Naive thymus-derived CD8-positive, alpha-beta T cell (primary cell): Measurements from ENCODE around the gene FFAR3. TPM values are rescaled to one million over a fixed set of nuclear protein-coding genes. Genes with fewer than 3 reads are reported as not detected.

ENCODE experiments used
- ATAC-seq, 2 donors: fragments of 150-1000 bp; cut with Tn5 transposase in 1 of 2; sonication (Bioruptor Pico), chemical (Tn5 transposase) in 1 of 2; 1 replicate in 1 of 2; 2 replicates in 1 of 2; pipeline ENCODE4 v1.10.0; 2021; ENCODE audit warnings: mild to moderate bottlenecking in 2 of 2, moderate library complexity in 2 of 2
- POLR2A ChIA-PET: fragments of 350-600 bp; sonication (Branson Sonifier 250); formaldehyde crosslinking; loops from one replicate; lab custom pipeline; 2021; ENCODE audit warnings: antibody characterized with exemption; lab: Charles Lee
- DNase-seq, 10 donors: peaks; one replicate each; pipeline versions ENCODE4 v3.0.0 to v3.0.0-alpha.2; 2020 to 2022
- H3K27ac Mint-ChIP-seq, 10 donors: one replicate each; pipeline ENCODE4 v1.8.0; 2020 to 2022; ENCODE audit warnings: mild to moderate bottlenecking in 10 of 10, mixed read lengths in 10 of 10, moderate library complexity in 4 of 10, inconsistent platforms in 1 of 10
- H3K27me3 Mint-ChIP-seq, 5 donors: one replicate each; pipeline ENCODE4 v1.8.0; 2021 to 2022; ENCODE audit warnings: mixed read lengths in 5 of 5
- H3K36me3 Mint-ChIP-seq, 3 donors: one replicate each; pipeline ENCODE4 v1.8.0; 2020 to 2022; ENCODE audit warnings: mixed read lengths in 3 of 3, mild to moderate bottlenecking in 2 of 3, inconsistent platforms in 1 of 3
- H3K4me1 Mint-ChIP-seq, 4 donors: one replicate each; pipeline ENCODE4 v1.8.0; 2021 to 2022; ENCODE audit warnings: mixed read lengths in 4 of 4
- H3K4me3 Mint-ChIP-seq, 10 donors: one replicate each; pipeline ENCODE4 v1.8.0; 2020 to 2022; ENCODE audit warnings: mild to moderate bottlenecking in 10 of 10, mixed read lengths in 10 of 10, moderate library complexity in 6 of 10, inconsistent platforms in 1 of 10
- H3K9me3 Mint-ChIP-seq, 9 donors: one replicate each; pipeline ENCODE4 v1.8.0; 2020 to 2022; ENCODE audit warnings: mixed read lengths in 9 of 9, mild to moderate bottlenecking in 3 of 9, inconsistent platforms in 1 of 9, moderate library complexity in 1 of 9
- polyA plus RNA-seq, 3 donors: library from polyadenylated mRNA; unstranded; fragments of 300-500 nt; fragmentation: Illumina TruSeq; gene quantifications; one replicate each; pipeline ENCODE4 v1.2.3, GENCODE V29; 2021
- total RNA-seq, 8 experiments: library from RNA in 2 of 8; stranded (reverse) in 2 of 8; gene quantifications; one replicate each; pipeline ENCODE4 v1.2.3 and lab custom pipeline; 2021 to 2026

Gene FFAR3
- not detected for total RNA-seq
- not detected for polyA plus RNA-seq
- total RNA-seq (lab: John Stamatoyannopoulos, UW): 0 to 0.97 (median 0) reads per million in 6 experiments

- DNase-seq (peak in 1 of 10 donors; percentile 30), ATAC-seq (peak in 1 of 2 donors; percentile 50)
- Mint-ChIP-seq H3K27me3 (peaks cover 0 to 35% (median 10%) of the 10 kb centered on the region in 5 donors), H3K4me1 (peaks cover 5 to 17% (median 8%) of the 10 kb centered on the region in 4 donors), H3K36me3 (no peaks in the 10 kb centered on the region), H3K9me3 (no peaks in the 10 kb centered on the region), H3K27ac (peak within 1 kb of the TSS in 5 of 10 donors; percentile 2 to 56 (median 45)), H3K4me3 (peak within 1 kb of the TSS in 5 of 10 donors; percentile 33 to 57 (median 43))
- POLR2A ChIA-PET: interaction anchor here (0.7 kb wide), 1 partner anchor 10 kb away, joined by 4 read pairs; the partner anchor contains the start of gene FFAR1
These were observed at the start of gene FFAR3 for GRCh38 chr19:35357867-35358573. Gene FFAR3, plus strand, starts transcription at chr19:35358460. Its CDS starts 431 bp downstream, at chr19:35358891.

- POLR2A ChIA-PET: no interaction called here
These were observed 49.4 kb upstream of the FFAR3 start for GRCh38 chr19:35308910-35309309.

GRCh38 chr19:35309481-35310279 is 48.6 kb upstream of the FFAR3 start:
- Mint-ChIP-seq H3K9me3 (no peaks in the 10 kb centered on the region), H3K27me3 (peaks cover 0 to 5% (median 0%) of the 10 kb centered on the region in 5 donors), H3K4me3 (no peak overlapping the region), H3K27ac (peak overlapping the region in 1 of 10 donors; percentile 56), H3K4me1 (peaks cover 0 to 21% (median 2%) of the 10 kb centered on the region in 4 donors), H3K36me3 (no peaks in the 10 kb centered on the region)
- POLR2A ChIA-PET: no interaction called here
- DNase-seq: no peak
- no peak for ATAC-seq

More at GRCh38 chr19:35308910-35309309, 49.4 kb upstream of the FFAR3 start:
- Mint-ChIP-seq H3K27ac (peak overlapping the region in 1 of 10 donors; percentile 21), H3K4me3 (no peak overlapping the region), H3K36me3 (no peaks in the 10 kb centered on the region), H3K27me3 (peaks cover 0 to 5% (median 0%) of the 10 kb centered on the region in 5 donors), H3K4me1 (peaks cover 0 to 18% (median 2%) of the 10 kb centered on the region in 4 donors), H3K9me3 (no peaks in the 10 kb centered on the region)
- no peak for ATAC-seq
- no peak for DNase-seq

- no peaks in the 10 kb centered on the region for H3K9me3 Mint-ChIP-seq
- DNase-seq: peak in 1 of 10 donors; percentile 18
- no peaks in the 10 kb centered on the region for H3K36me3 Mint-ChIP-seq
- no peak overlapping the region for H3K4me3 Mint-ChIP-seq
- POLR2A ChIA-PET: no interaction called here
- H3K27ac Mint-ChIP-seq: peak overlapping the region in 1 of 10 donors; percentile 60
- peaks cover 0 to 5% (median 0%) of the 10 kb centered on the region in 5 donors for H3K27me3 Mint-ChIP-seq
- peak in 1 of 2 donors; percentile 61 for ATAC-seq
- H3K4me1 Mint-ChIP-seq: peaks cover 0 to 21% (median 2%) of the 10 kb centered on the region in 4 donors
These were observed 47.9 kb upstream of the FFAR3 start for GRCh38 chr19:35310331-35310730.

GRCh38 chr19:35310811-35311465 is 47.3 kb upstream of the FFAR3 start:
- DNase-seq (no peak), ATAC-seq (peak in 1 of 2 donors; percentile 3)
- no peak overlapping the region for H3K4me3 Mint-ChIP-seq
- POLR2A ChIA-PET: no interaction called here
- peak overlapping the region in 1 of 10 donors; percentile 27 for H3K27ac Mint-ChIP-seq
- no peaks in the 10 kb centered on the region for H3K9me3 Mint-ChIP-seq
- peaks cover 0 to 5% (median 0%) of the 10 kb centered on the region in 5 donors for H3K27me3 Mint-ChIP-seq
- no peaks in the 10 kb centered on the region for H3K36me3 Mint-ChIP-seq
- peaks cover 0 to 23% (median 2%) of the 10 kb centered on the region in 4 donors for H3K4me1 Mint-ChIP-seq

GRCh38 chr19:35311901-35312665 is 46.2 kb upstream of the FFAR3 start:
- peak overlapping the region in 1 of 10 donors; percentile 62 for H3K27ac Mint-ChIP-seq

GRCh38 chr19:35313587-35313986 is 44.7 kb upstream of the FFAR3 start:
- H3K27me3 Mint-ChIP-seq: peaks cover 0 to 2% (median 0%) of the 10 kb centered on the region in 5 donors
- no peaks in the 10 kb centered on the region for H3K36me3 Mint-ChIP-seq
- H3K27ac Mint-ChIP-seq: peak overlapping the region in 1 of 10 donors; percentile 6
- DNase-seq: no peak
- H3K9me3 Mint-ChIP-seq: no peaks in the 10 kb centered on the region
- POLR2A ChIA-PET: interaction anchor here (0.5 kb wide), 1 partner anchor 12 kb away, joined by 3 read pairs; no protein-coding TSS in a partner anchor
- ATAC-seq: no peak
- H3K4me3 Mint-ChIP-seq: no peak overlapping the region
- H3K4me1 Mint-ChIP-seq: peaks cover 1 to 26% (median 5%) of the 10 kb centered on the region in 4 donors

More at GRCh38 chr19:35311901-35312665, 46.2 kb upstream of the FFAR3 start:
- Mint-ChIP-seq H3K9me3 (no peaks in the 10 kb centered on the region), H3K27me3 (peaks cover 0 to 5% (median 0%) of the 10 kb centered on the region in 5 donors), H3K4me1 (peaks cover 0 to 22% (median 2%) of the 10 kb centered on the region in 4 donors), H3K4me3 (no peak overlapping the region), H3K36me3 (no peaks in the 10 kb centered on the region)
- ATAC-seq: no peak
- no peak for DNase-seq
- POLR2A ChIA-PET: no interaction called here

- peaks cover 4 to 30% (median 9%) of the 10 kb centered on the region in 4 donors for H3K4me1 Mint-ChIP-seq
- peak overlapping the region in 1 of 10 donors; percentile 79 for H3K27ac Mint-ChIP-seq
- no peak for DNase-seq
- H3K4me3 Mint-ChIP-seq: no peak overlapping the region
- no peaks in the 10 kb centered on the region for H3K9me3 Mint-ChIP-seq
- POLR2A ChIA-PET: interaction anchor here (0.5 kb wide), 1 partner anchor 12 kb away, joined by 3 read pairs; no protein-coding TSS in a partner anchor
- no peak for ATAC-seq
- peaks cover 0 to 2% (median 0%) of the 10 kb centered on the region in 5 donors for H3K27me3 Mint-ChIP-seq
- H3K36me3 Mint-ChIP-seq: no peaks in the 10 kb centered on the region
These were observed 44.2 kb upstream of the FFAR3 start for GRCh38 chr19:35314031-35314430.

GRCh38 chr19:35314858-35315470 is 43.3 kb upstream of the FFAR3 start:
- DNase-seq: no peak
- Mint-ChIP-seq H3K4me1 (peaks cover 4 to 34% (median 11%) of the 10 kb centered on the region in 4 donors), H3K27ac (peak overlapping the region in 1 of 10 donors; percentile 79), H3K9me3 (no peaks in the 10 kb centered on the region), H3K27me3 (peaks cover 0 to 2% (median 0%) of the 10 kb centered on the region in 5 donors), H3K4me3 (no peak overlapping the region), H3K36me3 (no peaks in the 10 kb centered on the region)
- ATAC-seq: no peak
- POLR2A ChIA-PET: no interaction called here

GRCh38 chr19:35315883-35316282 is 42.4 kb upstream of the FFAR3 start:
- Mint-ChIP-seq H3K4me3 (no peak overlapping the region), H3K27me3 (peaks cover 0 to 2% (median 0%) of the 10 kb centered on the region in 5 donors), H3K4me1 (peaks cover 4 to 43% (median 9%) of the 10 kb centered on the region in 4 donors), H3K36me3 (no peaks in the 10 kb centered on the region), H3K27ac (no peak overlapping the region), H3K9me3 (no peaks in the 10 kb centered on the region)
- ATAC-seq (no peak), DNase-seq (no peak)
- POLR2A ChIA-PET: no interaction called here

- Mint-ChIP-seq H3K27me3 (peaks cover 0 to 3% (median 0%) of the 10 kb centered on the region in 5 donors), H3K4me1 (peaks cover 4 to 50% (median 9%) of the 10 kb centered on the region in 4 donors), H3K36me3 (no peaks in the 10 kb centered on the region), H3K4me3 (no peak overlapping the region), H3K9me3 (peaks cover 0 to 2% (median 0%) of the 10 kb centered on the region in 9 donors), H3K27ac (peak overlapping the region in 1 of 10 donors; percentile 56)
- ATAC-seq: no peak
- POLR2A ChIA-PET: no interaction called here
- no peak for DNase-seq
These were observed 41.7 kb upstream of the FFAR3 start for GRCh38 chr19:35316560-35316959.
